Left ventricle myocardium inferior (tissue), 1 donor: Measurements from ENCODE around the gene RBM47. TPM values are rescaled to one million over a fixed set of nuclear protein-coding genes. Genes with fewer than 3 reads are reported as not detected.

Experiments
- DNase-seq: peaks from one replicate; pipeline ENCODE4 v3.0.0-alpha.2; 2020
- H3K27ac ChIP-seq: fragments of 200-600 bp; replicated peaks from 2 replicates; pipeline ENCODE4 v1.8.0; 2021
- H3K27me3 ChIP-seq: fragments of 200-600 bp; 2 replicates; pipeline ENCODE4 v1.8.0; 2021; ENCODE audit warnings: low read depth
- H3K36me3 ChIP-seq: fragments of 200-600 bp; 2 replicates; pipeline ENCODE4 v1.8.0; 2021
- H3K4me1 ChIP-seq: fragments of 200-600 bp; 2 replicates; pipeline ENCODE4 v1.8.0; 2021
- H3K4me3 ChIP-seq: fragments of 200-600 bp; 2 replicates; pipeline ENCODE4 v1.8.0; 2021; ENCODE audit warnings: mild to moderate bottlenecking, moderate library complexity
- H3K9me3 ChIP-seq: fragments of 200-600 bp; replicated peaks from 2 replicates; pipeline ENCODE4 v1.8.0; 2021
- CTCF ChIP-seq: fragments of 200-600 bp; IDR thresholded peaks from 2 replicates; pipeline ENCODE4 v1.8.0; 2021; ENCODE audit warnings: antibody characterized with exemption, mild to moderate bottlenecking, borderline replicate concordance
- intact Hi-C: fragments of 100-400 bp; cut with micrococcal nuclease; formaldehyde crosslinking; loops from one replicate; pipeline ENCODE4 v1.11.0; 2022
- total RNA-seq: library from RNA; stranded (reverse); fragmentation: NEBNext Ultra II Directional; extraction: Animal tissue kit (Norgen Biotek cat#: 25700); gene quantifications from one replicate; pipeline ENCODE4 v1.2.1, GENCODE V29; 2021
- donor health status: DM: no; HTN: yes; CAD: no; lungs with severe emphysema.

RBM47 gene
- total RNA-seq, 1 donor from 2014 or later, result 2.7 TPM

GRCh38 chr4:40544221-40544620 is 85.4 kb downstream of the RBM47 start:
- Histone ChIP-seq H3K4me1 (no peaks in the 10 kb centered on the region), H3K4me3 (no peak overlapping the region), H3K36me3 (no peaks in the 10 kb centered on the region), H3K9me3 (no peaks in the 10 kb centered on the region), H3K27me3 (peaks cover 4% of the 10 kb centered on the region), H3K27ac (no peak overlapping the region)
- DNase-seq, result no peak
- TF ChIP-seq CTCF, result no peak
- intact Hi-C loops, result no loop called here

- Histone ChIP-seq H3K4me1 (no peaks in the 10 kb centered on the region), H3K27ac (no peak overlapping the region), H3K4me3 (no peak overlapping the region), H3K27me3 (no peaks in the 10 kb centered on the region), H3K9me3 (no peaks in the 10 kb centered on the region), H3K36me3 (no peaks in the 10 kb centered on the region)
- no peak for DNase-seq
- intact Hi-C loops, result no loop called here
- no peak for TF ChIP-seq CTCF
These were observed 88.9 kb downstream of the RBM47 start for GRCh38 chr4:40540800-40541199.

GRCh38 chr4:40536032-40536431 is 93.6 kb downstream of the RBM47 start:
- Histone ChIP-seq H3K27me3 (no peaks in the 10 kb centered on the region), H3K9me3 (no peaks in the 10 kb centered on the region)

GRCh38 chr4:40531636-40532023 is 98.0 kb downstream of the RBM47 start:
- DNase-seq, result no peak
- no peaks in the 10 kb centered on the region for H3K4me1 ChIP-seq
- H3K36me3 ChIP-seq, result no peaks in the 10 kb centered on the region
- H3K27ac ChIP-seq, result no peak overlapping the region
- no peak overlapping the region for H3K4me3 ChIP-seq
- intact Hi-C loops, result no loop called here
- no peaks in the 10 kb centered on the region for H3K9me3 ChIP-seq
- H3K27me3 ChIP-seq, result no peaks in the 10 kb centered on the region
- no peak for TF ChIP-seq CTCF

More at GRCh38 chr4:40536032-40536431, 93.6 kb downstream of the RBM47 start:
- H3K36me3 ChIP-seq, result no peaks in the 10 kb centered on the region
- no peak for DNase-seq
- no peaks in the 10 kb centered on the region for H3K4me1 ChIP-seq
- H3K27ac ChIP-seq, result no peak overlapping the region
- TF ChIP-seq CTCF, result no peak
- intact Hi-C loops, result no loop called here
- no peak overlapping the region for H3K4me3 ChIP-seq

- H3K27ac ChIP-seq, result no peak overlapping the region
- H3K36me3 ChIP-seq, result no peaks in the 10 kb centered on the region
- peaks cover under 1% of the 10 kb centered on the region for H3K4me1 ChIP-seq
- H3K9me3 ChIP-seq, result no peaks in the 10 kb centered on the region
- H3K27me3 ChIP-seq, result no peaks in the 10 kb centered on the region
- DNase-seq, result no peak
- no peak overlapping the region for H3K4me3 ChIP-seq
- intact Hi-C loops, result no loop called here
- no peak for TF ChIP-seq CTCF
These were observed 98.6 kb downstream of the RBM47 start for GRCh38 chr4:40530961-40531635.
